DOHH2 (cell line): Measurements from ENCODE around the gene BTBD6.

Source experiments
- CTCF ChIP-seq: fragments of 200-600 bp; sonication (generic); IDR thresholded peaks from one replicate; pipeline ENCODE4 v1.5.1; 2014; ENCODE audit warnings: antibody characterized with exemption, mild to moderate bottlenecking, low read depth, low read length; ENCODE audit not compliant: poor library complexity, severe bottlenecking
- EZH2phosphoT487 ChIP-seq: fragments of 200-600 bp; sonication (generic); IDR thresholded peaks from 2 replicates; pipeline ENCODE4 v1.6.1; 2017; ENCODE audit warnings: borderline replicate concordance, mild to moderate bottlenecking, antibody characterized with exemption, low read length, moderate library complexity, mixed read lengths

DNA sequence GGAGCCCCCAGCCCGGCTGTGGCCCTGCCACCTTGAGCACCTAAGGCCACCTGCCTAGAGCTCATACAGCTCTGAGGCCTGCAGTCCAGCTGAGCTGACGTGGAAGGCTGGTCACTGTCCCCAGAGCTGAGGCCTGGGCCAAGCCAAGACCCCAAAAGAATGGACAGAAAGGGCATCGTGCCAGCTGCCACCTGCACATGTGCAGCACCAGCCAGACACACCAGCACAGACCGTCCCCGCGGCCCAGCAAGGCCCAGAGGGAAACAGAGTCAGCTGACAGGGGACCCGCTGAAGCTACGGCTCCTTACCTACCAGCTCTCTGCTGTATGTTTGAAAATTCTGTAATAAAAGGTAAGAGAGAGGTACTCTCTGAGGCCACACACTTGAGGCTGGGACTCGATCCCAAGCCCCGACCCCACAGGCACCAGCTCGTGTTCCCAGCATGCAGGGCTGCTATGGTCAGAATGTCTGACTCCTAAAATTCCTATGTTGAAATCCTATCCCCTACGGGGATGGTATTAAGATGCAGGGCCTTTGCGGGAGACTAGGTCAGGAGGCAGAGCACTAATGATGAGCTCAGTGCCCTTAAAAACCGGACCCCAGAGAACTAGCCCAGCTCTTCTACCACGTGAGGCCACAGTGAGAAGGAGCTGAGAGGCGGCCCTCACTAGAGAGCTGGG is 27.1 kb downstream of the BTBD6 start:
- no peak for TF ChIP-seq EZH2phosphoT487
- no peak for TF ChIP-seq CTCF
